NCI-H128 (cell line): ENCODE results near the gene ZNRF3.
A peak's percentile ranks its signal among the peaks of the same experiment; 100 is the strongest.

Experiments used
- DNase-seq: peaks from one replicate; lab custom pipeline; 2025; ENCODE audit not compliant: unreplicated experiment; lab: John Stamatoyannopoulos, UW

The ZNRF3 gene

GRCh38 chr22:29060931-29061330, 177.6 kb downstream of the ZNRF3 start:
- no peak for DNase-seq

GRCh38 chr22:29061773-29062172, 178.4 kb downstream of the ZNRF3 start, which contains the start of gene C22orf31:
Gene C22orf31, minus strand, starts transcription at chr22:29061831. Its CDS starts 39 bp downstream, at chr22:29061792.
- DNase-seq: no peak

- no peak for DNase-seq
Observed at GRCh38 chr22:29062286-29062821, 179.0 kb downstream of the ZNRF3 start.

GRCh38 chr22:29065468-29066190, 182.3 kb downstream of the ZNRF3 start:
- no peak for DNase-seq

GRCh38 chr22:29069463-29069862, 186.1 kb downstream of the ZNRF3 start:
- DNase-seq: no peak

GRCh38 chr22:29070490-29070889, 187.1 kb downstream of the ZNRF3 start:
- no peak for DNase-seq

- no peak for DNase-seq
Observed at GRCh38 chr22:29071261-29072045, 188.1 kb downstream of the ZNRF3 start.

GRCh38 chr22:29072193-29072978, 189.0 kb downstream of the ZNRF3 start:
- peak; percentile 23 for DNase-seq

GRCh38 chr22:29072979-29073617, 189.7 kb downstream of the ZNRF3 start, which contains the start of gene KREMEN1:
Gene KREMEN1, plus strand, starts transcription at chr22:29073035. Its CDS starts 96 bp downstream, at chr22:29073131.
- DNase-seq: no peak

GRCh38 chr22:29073618-29074275, 190.4 kb downstream of the ZNRF3 start:
- DNase-seq: no peak

- DNase-seq: no peak
Observed at GRCh38 chr22:29074276-29074772, 191.0 kb downstream of the ZNRF3 start.

- no peak for DNase-seq
Observed at GRCh38 chr22:29078036-29078868, 194.9 kb downstream of the ZNRF3 start.

GRCh38 chr22:29078869-29079207, 195.5 kb downstream of the ZNRF3 start:
- DNase-seq: no peak

GRCh38 chr22:29079218-29079901, 196.0 kb downstream of the ZNRF3 start:
- peak; percentile 49 for DNase-seq

- no peak for DNase-seq
Observed at GRCh38 chr22:29080106-29080975, 197.0 kb downstream of the ZNRF3 start.

- no peak for DNase-seq
Observed at GRCh38 chr22:29081517-29082236, 198.3 kb downstream of the ZNRF3 start.
